GM19239 (cell line): Measurements from ENCODE around the gene ZNF106.

Experiments used
- DNase-seq: peaks from one replicate; pipeline ENCODE4 v3.0.0; 2011; ENCODE audit warnings: low spot score; ENCODE audit not compliant: insufficient read length
- FAIRE-seq: peaks from 2 replicates; lab custom pipeline; 2011; peaks lifted over from hg19 to GRCh38; lab: Jason Lieb, UNC

The ZNF106 gene

GRCh38 chr15:42375252-42375651, 115.7 kb downstream of the ZNF106 start:
- no peak for FAIRE-seq

GRCh38 chr15:42374810-42375209, 116.1 kb downstream of the ZNF106 start:
- FAIRE-seq: no peak
- DNase-seq: no peak

More at GRCh38 chr15:42375252-42375651, 115.7 kb downstream of the ZNF106 start:
- DNase-seq: no peak

GRCh38 chr15:42373936-42374335, 117.0 kb downstream of the ZNF106 start:
- DNase-seq (no peak), FAIRE-seq (no peak)

GRCh38 chr15:42373274-42373673, 117.7 kb downstream of the ZNF106 start:
- DNase-seq (no peak), FAIRE-seq (no peak)

GRCh38 chr15:42371096-42371495, 119.8 kb downstream of the ZNF106 start:
- DNase-seq (no peak), FAIRE-seq (no peak)

GRCh38 chr15:42368096-42368495, 122.8 kb downstream of the ZNF106 start:
- FAIRE-seq: no peak
- DNase-seq: no peak

GRCh38 chr15:42367041-42367440, 123.9 kb downstream of the ZNF106 start:
- no peak for DNase-seq
- FAIRE-seq: no peak

GRCh38 chr15:42365921-42366550, 124.9 kb downstream of the ZNF106 start:
- no peak for DNase-seq
- FAIRE-seq: no peak

GRCh38 chr15:42364529-42364928, 126.4 kb downstream of the ZNF106 start:
- DNase-seq: no peak

GRCh38 chr15:42363942-42364341, 127.0 kb downstream of the ZNF106 start:
- DNase-seq: no peak
- FAIRE-seq: no peak

More at GRCh38 chr15:42364529-42364928, 126.4 kb downstream of the ZNF106 start:
- no peak for FAIRE-seq

GRCh38 chr15:42363487-42363886, 127.5 kb downstream of the ZNF106 start:
- DNase-seq: no peak
- no peak for FAIRE-seq
